Astrocyte of the cerebellum (primary cell): ENCODE results near the gene TRIM25.

Experiments
- DNase-seq: peaks from one replicate; pipeline ENCODE4 v3.0.0-alpha.2; 2011; ENCODE audit warnings: low read depth
- H3K4me3 ChIP-seq: 2 replicates; pipeline ENCODE4 v1.5.1; 2011; ENCODE audit warnings: mild to moderate bottlenecking, low read depth, low read length, moderate library complexity
- CTCF ChIP-seq: IDR thresholded peaks from 2 replicates; pipeline ENCODE4 v1.5.1; 2012; ENCODE audit warnings: low read length, low read depth, moderate library complexity, mild to moderate bottlenecking; ENCODE audit errors: missing control alignments
- in situ Hi-C: cut with HindIII; loops from 2 replicates; pipeline ENCODE4 v1.10.0; 2017; ENCODE audit warnings: low sequenced_read_pairs

Gene TRIM25

GRCh38 chr17:56863974-56864373, 49.9 kb downstream of the TRIM25 start:
- no peak for TF ChIP-seq CTCF
- no peak overlapping the region for H3K4me3 ChIP-seq
- no peak for DNase-seq
- in situ Hi-C loops: no loop called here

GRCh38 chr17:56861899-56862298, 52.0 kb downstream of the TRIM25 start:
- no peak overlapping the region for H3K4me3 ChIP-seq
- in situ Hi-C loops: no loop called here
- no peak for TF ChIP-seq CTCF
- no peak for DNase-seq

- DNase-seq: no peak
- no peak overlapping the region for H3K4me3 ChIP-seq
- no peak for TF ChIP-seq CTCF
- in situ Hi-C loops: no loop called here
Measured at GRCh38 chr17:56851008-56851407, 62.8 kb downstream of the TRIM25 start.

GRCh38 chr17:56850591-56850990, 63.3 kb downstream of the TRIM25 start:
- in situ Hi-C loops: no loop called here
- TF ChIP-seq CTCF: no peak

GRCh38 chr17:56849131-56849530, 64.7 kb downstream of the TRIM25 start:
- H3K4me3 ChIP-seq: no peak overlapping the region
- DNase-seq: no peak
- in situ Hi-C loops: no loop called here
- no peak for TF ChIP-seq CTCF

More at GRCh38 chr17:56850591-56850990, 63.3 kb downstream of the TRIM25 start:
- DNase-seq: no peak
- no peak overlapping the region for H3K4me3 ChIP-seq

GRCh38 chr17:56847106-56847505, 66.7 kb downstream of the TRIM25 start:
- H3K4me3 ChIP-seq: no peak overlapping the region
- DNase-seq: no peak
- in situ Hi-C loops: no loop called here
- no peak for TF ChIP-seq CTCF

- no peak for DNase-seq
- in situ Hi-C loops: no loop called here
- no peak for TF ChIP-seq CTCF
- H3K4me3 ChIP-seq: no peak overlapping the region
Measured at GRCh38 chr17:56845934-56846333, 67.9 kb downstream of the TRIM25 start.
